ENCODE measurements around the gene DSN1.

Gene DSN1

DNA sequence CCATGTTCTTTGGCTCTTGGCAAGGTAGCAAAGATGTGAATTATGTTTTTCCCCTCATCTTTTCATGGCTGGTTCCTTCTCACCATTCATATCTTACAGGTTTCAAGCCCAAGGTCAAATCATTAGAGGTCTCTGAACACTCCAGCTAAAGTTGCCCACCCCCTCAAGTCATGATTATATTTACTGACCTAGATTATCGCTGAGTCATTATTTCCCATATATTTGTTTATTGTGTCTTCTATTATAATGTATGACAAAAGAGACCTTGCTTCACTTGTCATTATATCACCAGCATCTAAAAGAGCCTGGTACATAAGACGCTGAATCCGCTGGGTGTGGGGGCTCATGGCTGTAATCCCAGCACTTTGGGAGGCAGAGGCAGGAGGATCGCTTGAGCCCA lies 12.4 kb downstream of the DSN1 start:
- Histone ChIP-seq H3K36me3 (peaks cover 63% of the 10 kb centered on the region), H3K4me3 (ENCODE audit: low read depth, low read length) (no peak overlapping the region), H3K27me3 (ENCODE audit: insufficient read depth, low read depth, severe bottlenecking) (no peaks in the 10 kb centered on the region), H3K27ac (no peak overlapping the region), H3K9me3 (ENCODE audit: severe bottlenecking) (no peaks in the 10 kb centered on the region)
- DNase-seq = no peak
- no peak for TF ChIP-seq CTCF (IDR thresholded peaks at IDR 0.05; ENCODE audit: low read depth, low read length)

DNA sequence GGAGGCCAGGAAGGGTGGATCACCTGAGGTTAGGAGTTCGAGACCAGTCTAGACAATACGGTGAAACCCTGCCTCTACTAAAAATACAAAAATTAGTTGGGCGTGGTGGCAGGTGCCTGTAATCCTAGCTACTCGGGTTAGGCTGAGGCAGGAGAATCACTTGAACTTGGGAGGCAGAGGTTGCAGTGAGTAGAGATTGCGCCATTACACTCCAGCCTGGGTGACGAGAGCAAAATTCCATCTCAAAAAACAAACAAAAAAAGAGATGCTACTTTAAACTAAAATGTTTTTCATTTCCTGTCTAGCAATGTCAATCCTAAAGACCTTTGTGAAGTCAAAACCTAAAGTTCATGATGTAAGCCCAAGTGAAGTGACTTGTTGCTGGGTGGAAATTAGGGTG lies 12.9 kb downstream of the DSN1 start:
- no peak for DNase-seq
- TF ChIP-seq CTCF (IDR thresholded peaks at IDR 0.05; ENCODE audit: low read depth, low read length) = no peak

GRCh38 chr20:36758276-36758675 lies 15.3 kb downstream of the DSN1 start:
- Histone ChIP-seq H3K27ac (no peak overlapping the region), H3K27me3 (ENCODE audit: insufficient read depth, low read depth, severe bottlenecking) (no peaks in the 10 kb centered on the region), H3K4me3 (ENCODE audit: low read depth, low read length) (no peak overlapping the region), H3K36me3 (peaks cover 76% of the 10 kb centered on the region), H3K9me3 (ENCODE audit: severe bottlenecking) (no peaks in the 10 kb centered on the region)
- TF ChIP-seq CTCF (IDR thresholded peaks at IDR 0.05; ENCODE audit: low read depth, low read length) = no peak
- DNase-seq = no peak

More for the DNA sequence above, 12.9 kb downstream of the DSN1 start:
- H3K27ac ChIP-seq = no peak overlapping the region
- H3K36me3 ChIP-seq = peaks cover 65% of the 10 kb centered on the region
- no peaks in the 10 kb centered on the region for H3K9me3 ChIP-seq (ENCODE audit: severe bottlenecking)
- no peak overlapping the region for H3K4me3 ChIP-seq (ENCODE audit: low read depth, low read length)
- no peaks in the 10 kb centered on the region for H3K27me3 ChIP-seq (ENCODE audit: insufficient read depth, low read depth, severe bottlenecking)

- no peak for TF ChIP-seq CTCF (IDR thresholded peaks at IDR 0.05; ENCODE audit: low read depth, low read length)
- Histone ChIP-seq H3K27me3 (ENCODE audit: insufficient read depth, low read depth, severe bottlenecking) (no peaks in the 10 kb centered on the region), H3K27ac (no peak overlapping the region), H3K4me3 (ENCODE audit: low read depth, low read length) (no peak overlapping the region), H3K9me3 (ENCODE audit: severe bottlenecking) (no peaks in the 10 kb centered on the region), H3K36me3 (peaks cover 78% of the 10 kb centered on the region)
- DNase-seq = no peak
These were observed 17.1 kb downstream of the DSN1 start for GRCh38 chr20:36756496-36756895.

DNA sequence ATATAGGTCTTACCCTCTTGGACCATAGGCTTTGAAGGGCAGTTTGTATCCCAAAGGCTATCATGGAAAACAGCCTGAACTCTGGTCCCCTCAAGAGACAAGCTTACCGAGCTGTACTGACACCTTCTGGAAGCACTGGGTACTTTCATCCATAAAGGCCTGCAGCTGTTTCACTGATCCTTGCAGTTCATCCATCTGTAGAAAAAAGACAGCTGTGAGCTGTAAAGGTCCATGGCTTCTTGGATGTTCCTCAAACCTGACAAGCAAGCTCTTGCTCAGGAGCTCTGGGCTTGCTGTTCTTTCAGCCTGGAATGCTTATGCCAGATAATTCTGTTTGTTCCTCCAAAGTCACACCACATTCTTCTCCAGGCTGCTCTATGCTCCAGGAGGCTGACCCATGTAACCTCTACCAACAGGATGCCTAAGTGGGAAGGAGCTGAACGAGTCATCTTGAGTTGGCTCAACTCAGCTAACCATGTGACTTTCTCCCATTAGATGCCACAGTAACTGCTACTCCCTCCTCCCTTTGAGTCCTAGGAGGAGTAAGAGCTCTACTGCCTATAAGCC lies 18.8 kb downstream of the DSN1 start:
- peak; percentile 84 for TF ChIP-seq CTCF (IDR thresholded peaks at IDR 0.05; ENCODE audit: low read depth, low read length)
- H3K9me3 ChIP-seq (ENCODE audit: severe bottlenecking) = no peaks in the 10 kb centered on the region
- DNase-seq = peak; percentile 60
- H3K27me3 ChIP-seq (ENCODE audit: insufficient read depth, low read depth, severe bottlenecking) = no peaks in the 10 kb centered on the region
- no peak overlapping the region for H3K4me3 ChIP-seq (ENCODE audit: low read depth, low read length)
- H3K36me3 ChIP-seq = peaks cover 76% of the 10 kb centered on the region
- no peak overlapping the region for H3K27ac ChIP-seq

GRCh38 chr20:36752582-36752981 lies 21.0 kb downstream of the DSN1 start:
- TF ChIP-seq CTCF (IDR thresholded peaks at IDR 0.05; ENCODE audit: low read depth, low read length) = no peak
- H3K36me3 ChIP-seq = peaks cover 59% of the 10 kb centered on the region
- H3K4me3 ChIP-seq (ENCODE audit: low read depth, low read length) = no peak overlapping the region
- no peaks in the 10 kb centered on the region for H3K27me3 ChIP-seq (ENCODE audit: insufficient read depth, low read depth, severe bottlenecking)
- H3K27ac ChIP-seq = no peak overlapping the region
- no peaks in the 10 kb centered on the region for H3K9me3 ChIP-seq (ENCODE audit: severe bottlenecking)
- no peak for DNase-seq
